Measurements from ENCODE around the gene SINHCAF. TPM values are rescaled to one million over a fixed set of nuclear protein-coding genes. Genes with fewer than 3 reads are reported as not detected.

SINHCAF gene
- total and polyA plus RNA-seq, 9 of the 15 experiments (the other 6 are each of a cell fraction or from before 2014, with no cell fraction given): 73.2 to 185 (median 110) TPM

- TF ChIP-seq AFF1 (IDR thresholded peaks at IDR 0.05; ENCODE audit: low read depth in 1 of 2, partially characterized antibody in 2 of 2): no peak
- no peak for TF ChIP-seq NFXL1 (CRISPR knock-in tag; IDR thresholded peaks at IDR 0.05)
- TF ChIP-seq CC2D1A (IDR thresholded peaks at IDR 0.05): no peak
- TF ChIP-seq HDAC2 (IDR thresholded peaks at IDR 0.05): no peak
- TF ChIP-seq RAD21 (CRISPR knock-in tag; conservative IDR thresholded peaks at IDR 0.05 in 1 of 2, IDR thresholded peaks at IDR 0.05 in 1 of 2): no peak
- TF ChIP-seq ZNF431 (CRISPR knock-in tag; IDR thresholded peaks at IDR 0.05): no peak
- no peak for TF ChIP-seq ZNF398 (CRISPR knock-in tag; IDR thresholded peaks at IDR 0.05)
- TF ChIP-seq BRD4 (IDR thresholded peaks at IDR 0.05): no peak
- no peak for TF ChIP-seq FOS (IDR thresholded peaks at IDR 0.05; ENCODE audit: extremely low read depth, insufficient read length)
Measured at GRCh38 chr12:31265722-31266121, 60.2 kb downstream of the SINHCAF start (continued).

Measured in K562 (cell line).